K562 (cell line): ENCODE measurements around the gene CSF1R. TPM values are rescaled to one million over a fixed set of nuclear protein-coding genes. Genes with fewer than 3 reads are reported as not detected.

ENCODE experiments used
- ATAC-seq: fragments of 200-7000 bp; cut with Tn5 transposase; 3 replicates; pipeline ENCODE4 v1.9.1; 2020; ENCODE audit warnings: moderate library complexity
- BruUV-seq: library from RNA; stranded (reverse); fragments of 400-500 nt; replicated peaks from 2 replicates; lab custom pipeline; 2021; lab: Mats Ljungman, UMichigan
- CTCF ChIA-PET: fragments of 300-600 bp; formaldehyde crosslinking; extraction: SDS; loops from one replicate; lab custom pipeline; 2021; ENCODE audit warnings: low intra/inter-chr PET ratio; lab: Yijun Ruan, JAX
- POLR2A ChIA-PET: fragments of 300-600, 350-650 bp; sonication (Branson Sonifier 250); formaldehyde crosslinking; extraction: SDS; loops from one replicate; lab custom pipeline; 2021; ENCODE audit warnings: antibody characterized with exemption, inconsistent platforms; lab: Yijun Ruan, JAX
- DNase-seq, 4 experiments: peaks; one replicate each; pipeline versions ENCODE4 v3.0.0 to v3.0.0-alpha.2; 2011 to 2018; ENCODE audit warnings: low spot score in 3 of 4, mixed read lengths in 3 of 4; ENCODE audit errors: extremely low read depth in 1 of 4
- FAIRE-seq: peaks from 2 replicates; lab custom pipeline; 2011; peaks lifted over from hg19 to GRCh38; lab: Jason Lieb, UNC
- H2AFZ ChIP-seq: 2 replicates; pipeline ENCODE4 v1.6.0; 2011; ENCODE audit warnings: low read depth, low read length, control low read depth, inconsistent platforms
- H3K27ac ChIP-seq: fragments of 200-600 bp; 3 replicates; pipeline ENCODE4 v1.8.0; 2011; ENCODE audit warnings: low read depth, mild to moderate bottlenecking, control low read depth, inconsistent platforms, low read length, moderate library complexity, mixed read lengths; ENCODE audit errors: extremely low read depth
- H3K27me3 ChIP-seq, 2 experiments: fragments of 300-600 bp in 1 of 2; 2 replicates in 1 of 2; 3 replicates in 1 of 2; pipeline versions ENCODE4 v1.6.0 to v1.8.0; 2011; ENCODE audit warnings: inconsistent platforms in 2 of 2, low read length in 2 of 2, mild to moderate bottlenecking in 1 of 2, mixed read lengths in 1 of 2, moderate library complexity in 1 of 2; ENCODE audit not compliant: control insufficient read depth in 2 of 2, insufficient read depth in 2 of 2
- H3K36me3 ChIP-seq: fragments of 300-600 bp; 3 replicates; pipeline ENCODE4 v1.8.0; 2011; ENCODE audit warnings: mild to moderate bottlenecking, low read length, inconsistent platforms; ENCODE audit not compliant: control insufficient read depth, insufficient read depth
- H3K4me1 ChIP-seq, 2 experiments: fragments of 200-600 bp in 1 of 2; replicated peaks in 1 of 2; 2 replicates in 1 of 2; 3 replicates in 1 of 2; pipeline versions ENCODE4 v1.5.1 to v1.8.0; 2011; ENCODE audit warnings: inconsistent platforms in 2 of 2, low read length in 2 of 2, mild to moderate bottlenecking in 1 of 2, mixed read lengths in 1 of 2, moderate library complexity in 1 of 2; ENCODE audit not compliant: control insufficient read depth in 2 of 2, insufficient read depth in 2 of 2
- H3K4me2 ChIP-seq: 2 replicates; pipeline ENCODE4 v1.6.1; 2011; ENCODE audit warnings: low read length, control low read depth, inconsistent platforms, mixed read lengths; ENCODE audit not compliant: insufficient read depth
- H3K4me3 ChIP-seq: fragments of 200-600 bp; sonication (generic), shearing (Covaris generic); 2 replicates; pipeline ENCODE4 v1.5.1; 2016; ENCODE audit warnings: control low read depth, inconsistent platforms
- H3K79me2 ChIP-seq: fragments of 200-600 bp; 3 replicates; pipeline ENCODE4 v1.8.0; 2011; ENCODE audit warnings: low read length, inconsistent platforms; ENCODE audit not compliant: control insufficient read depth, insufficient read depth
- H3K9ac ChIP-seq, 2 experiments: 2 replicates each; pipeline versions ENCODE4 v1.6.0 to v1.6.1; 2011; ENCODE audit warnings: low read depth in 2 of 2, low read length in 2 of 2, control low read depth in 1 of 2, inconsistent platforms in 1 of 2, mild to moderate bottlenecking in 1 of 2, mixed read lengths in 1 of 2; ENCODE audit not compliant: insufficient read depth in 1 of 2
- H3K9me1 ChIP-seq: one replicate; pipeline ENCODE4 v1.6.0; 2011; ENCODE audit warnings: inconsistent platforms, mild to moderate bottlenecking, low read length, moderate library complexity; ENCODE audit not compliant: control insufficient read depth, insufficient read depth
- H3K9me3 ChIP-seq: replicated peaks from 2 replicates; pipeline ENCODE4 v1.5.1; 2011; ENCODE audit warnings: low read depth, low read length, inconsistent platforms; ENCODE audit not compliant: control insufficient read depth, insufficient read depth
- H4K20me1 ChIP-seq: replicated peaks from 2 replicates; pipeline ENCODE4 v1.6.1; 2011; ENCODE audit warnings: low read length, inconsistent platforms, mixed read lengths; ENCODE audit not compliant: control insufficient read depth, insufficient read depth
- BACH1 ChIP-seq: fragments of 200-800 bp; sonication (Bioruptor generic); IDR thresholded peaks from 2 replicates; pipeline ENCODE4 v1.6.1; 2016; ENCODE audit warnings: missing genetic modification characterization, missing compliant biosample characterization
- GATAD2A ChIP-seq: fragments of 450-650 bp; IDR thresholded peaks from 2 replicates; pipeline ENCODE4 v1.6.1; 2017
- MEF2D ChIP-seq: conservative IDR thresholded peaks from 2 replicates; pipeline ENCODE4 v1.6.1; 2016; ENCODE audit warnings: low read depth, missing genetic modification characterization, missing compliant biosample characterization
- MTF1 ChIP-seq: fragments of 250-450 bp; sonication (Bioruptor Pico); IDR thresholded peaks from 2 replicates; pipeline ENCODE4 v1.9.0; 2021; ENCODE audit warnings: moderate library complexity, mild to moderate bottlenecking, inconsistent platforms, borderline replicate concordance
- PCBP2 ChIP-seq: fragments of 200-400 bp; formaldehyde crosslinking; IDR thresholded peaks from 2 replicates; pipeline ENCODE4 v1.6.1; 2018; ENCODE audit warnings: low read length, low read depth, mild to moderate bottlenecking, moderate library complexity; ENCODE audit not compliant: poor library complexity, severe bottlenecking
- POLR2B ChIP-seq: fragments of 450-650 bp; IDR thresholded peaks from 2 replicates; pipeline ENCODE4 v1.6.1; 2018; ENCODE audit warnings: low read depth; ENCODE audit not compliant: partially characterized antibody
- RBM25 ChIP-seq: fragments of 200-400 bp; formaldehyde crosslinking; IDR thresholded peaks from 2 replicates; pipeline ENCODE4 v1.6.1; 2018; ENCODE audit warnings: low read length, low read depth, moderate library complexity; ENCODE audit not compliant: severe bottlenecking
- TAF7 ChIP-seq: fragments of 450-650 bp; IDR thresholded peaks from 2 replicates; pipeline ENCODE4 v1.6.1; 2016; ENCODE audit warnings: missing genetic modification characterization, missing compliant biosample characterization
- ZNF165 ChIP-seq: fragments of 250-450 bp; sonication (Bioruptor Pico); IDR thresholded peaks from 2 replicates; pipeline ENCODE4 v1.4.0; 2020; ENCODE audit warnings: borderline replicate concordance
- WGBS: fragments of 100-300 bp; shearing (Covaris generic); methylation state at CpG from one replicate; pipeline ENCODE4 v1.1.6; 2016; ENCODE audit warnings: low coverage, mixed read lengths; ENCODE audit not compliant: insufficient coverage; ENCODE audit errors: missing lambda C conversion rate; 5-methylcytosine and 5-hydroxymethylcytosine counted together
- in situ Hi-C: fragments of 300-500 bp; cut with MboI; formaldehyde crosslinking; loops from 4 replicates; pipeline ENCODE4 v1.15.0; 2018; ENCODE audit warnings: inconsistent platforms, mixed read lengths
- intact Hi-C: fragments of 100-400 bp; cut with micrococcal nuclease; formaldehyde crosslinking; loops from 2 replicates; pipeline ENCODE4 v1.14.2; 2022
- polyA plus RNA-seq, 8 experiments: library from polyadenylated mRNA; depleted of rRNA in 4 of 8; stranded (reverse) in 5 of 8; unstranded in 3 of 8; fragments of >200 nt; fragmentation: Nextera tagmentation in 2 of 8; fragmentation: Illumina TruSeq in 1 of 8; extraction: Ambion mirVana in 2 of 8; extraction: Trizol in 1 of 8; gene quantifications; 2 replicates each; pipeline versions ENCODE4 v1.2.1 to v1.2.3, GENCODE V29; 2011 to 2014; ENCODE audit warnings: inconsistent platforms in 1 of 8, missing spikeins in 1 of 8
- total RNA-seq, 7 experiments: library from RNA; depleted of rRNA in 6 of 7; stranded (reverse); fragments of >200 nt in 6 of 7; fragmentation: Illumina TruSeq in 2 of 7; extraction: Trizol in 2 of 7; gene quantifications; 2 replicates each; pipeline versions ENCODE4 v1.2.1 to v1.2.3, GENCODE V29; 2011 to 2021; ENCODE audit warnings: low replicate concordance in 1 of 7
- TF ChIP-seq, protein P1 (sequence below): fragments of 250-450 bp; sonication (Bioruptor Pico); IDR thresholded peaks from 2 replicates; pipeline ENCODE4 v1.9.0; 2021; ENCODE audit warnings: mild to moderate bottlenecking, inconsistent platforms

CSF1R gene
- total and polyA plus RNA-seq, 9 of the 15 experiments (the other 6 are each of a cell fraction or from before 2014, with no cell fraction given), result 0.03 to 0.64 (median 0.20) TPM; not detected in 6

DNA sequence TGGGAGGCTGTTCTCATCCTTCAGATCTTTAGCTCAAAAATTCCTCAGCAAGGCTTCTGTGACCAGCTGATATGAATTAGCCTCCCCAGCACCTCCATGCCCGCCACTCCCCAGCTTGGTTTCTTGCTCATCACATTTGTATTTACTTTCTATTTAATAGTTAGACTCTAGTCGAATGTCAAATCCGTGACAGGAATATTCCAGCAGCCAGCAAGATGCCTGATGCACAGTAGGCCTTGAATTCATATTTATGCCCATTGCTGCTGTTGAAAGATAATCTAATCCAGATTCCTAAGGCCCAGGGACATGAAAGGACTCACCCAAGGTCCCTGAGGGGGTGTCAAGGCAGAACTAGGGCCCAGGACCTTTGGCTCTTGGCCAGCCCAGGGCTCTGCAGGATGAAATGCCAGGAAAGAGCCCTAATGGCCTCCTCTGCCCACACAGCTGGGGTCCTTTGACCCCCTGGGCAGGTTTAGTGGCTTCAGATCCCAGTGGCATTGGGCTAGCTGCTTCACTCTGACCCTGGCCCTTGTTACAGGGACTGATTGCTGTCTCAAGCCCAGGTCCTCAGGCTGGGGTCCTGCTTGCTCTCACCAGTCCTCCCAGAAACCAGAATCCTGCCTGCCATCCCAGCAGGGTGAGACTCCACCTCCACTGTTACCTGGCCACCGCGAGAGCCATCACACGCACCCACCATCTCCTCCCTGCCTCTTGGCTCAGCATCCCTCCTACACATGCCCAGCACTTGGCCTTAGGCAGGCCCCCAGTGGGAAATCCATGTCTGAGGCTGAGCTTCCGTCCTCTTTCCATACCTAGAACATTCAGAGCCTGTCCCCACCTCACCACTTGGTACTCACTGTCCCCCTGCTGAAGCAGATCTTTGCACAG lies 7.3 kb downstream of the CSF1R start (continued):
- TF ChIP-seq, protein P1, sequence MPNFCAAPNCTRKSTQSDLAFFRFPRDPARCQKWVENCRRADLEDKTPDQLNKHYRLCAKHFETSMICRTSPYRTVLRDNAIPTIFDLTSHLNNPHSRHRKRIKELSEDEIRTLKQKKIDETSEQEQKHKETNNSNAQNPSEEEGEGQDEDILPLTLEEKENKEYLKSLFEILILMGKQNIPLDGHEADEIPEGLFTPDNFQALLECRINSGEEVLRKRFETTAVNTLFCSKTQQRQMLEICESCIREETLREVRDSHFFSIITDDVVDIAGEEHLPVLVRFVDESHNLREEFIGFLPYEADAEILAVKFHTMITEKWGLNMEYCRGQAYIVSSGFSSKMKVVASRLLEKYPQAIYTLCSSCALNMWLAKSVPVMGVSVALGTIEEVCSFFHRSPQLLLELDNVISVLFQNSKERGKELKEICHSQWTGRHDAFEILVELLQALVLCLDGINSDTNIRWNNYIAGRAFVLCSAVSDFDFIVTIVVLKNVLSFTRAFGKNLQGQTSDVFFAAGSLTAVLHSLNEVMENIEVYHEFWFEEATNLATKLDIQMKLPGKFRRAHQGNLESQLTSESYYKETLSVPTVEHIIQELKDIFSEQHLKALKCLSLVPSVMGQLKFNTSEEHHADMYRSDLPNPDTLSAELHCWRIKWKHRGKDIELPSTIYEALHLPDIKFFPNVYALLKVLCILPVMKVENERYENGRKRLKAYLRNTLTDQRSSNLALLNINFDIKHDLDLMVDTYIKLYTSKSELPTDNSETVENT (CRISPR knock-in tag), result no peak
- TF ChIP-seq ZNF165 (CRISPR knock-in tag), result no peak
- no peak for TF ChIP-seq GATAD2A
- TF ChIP-seq, all 486 proteins: peak for 0

DNA sequence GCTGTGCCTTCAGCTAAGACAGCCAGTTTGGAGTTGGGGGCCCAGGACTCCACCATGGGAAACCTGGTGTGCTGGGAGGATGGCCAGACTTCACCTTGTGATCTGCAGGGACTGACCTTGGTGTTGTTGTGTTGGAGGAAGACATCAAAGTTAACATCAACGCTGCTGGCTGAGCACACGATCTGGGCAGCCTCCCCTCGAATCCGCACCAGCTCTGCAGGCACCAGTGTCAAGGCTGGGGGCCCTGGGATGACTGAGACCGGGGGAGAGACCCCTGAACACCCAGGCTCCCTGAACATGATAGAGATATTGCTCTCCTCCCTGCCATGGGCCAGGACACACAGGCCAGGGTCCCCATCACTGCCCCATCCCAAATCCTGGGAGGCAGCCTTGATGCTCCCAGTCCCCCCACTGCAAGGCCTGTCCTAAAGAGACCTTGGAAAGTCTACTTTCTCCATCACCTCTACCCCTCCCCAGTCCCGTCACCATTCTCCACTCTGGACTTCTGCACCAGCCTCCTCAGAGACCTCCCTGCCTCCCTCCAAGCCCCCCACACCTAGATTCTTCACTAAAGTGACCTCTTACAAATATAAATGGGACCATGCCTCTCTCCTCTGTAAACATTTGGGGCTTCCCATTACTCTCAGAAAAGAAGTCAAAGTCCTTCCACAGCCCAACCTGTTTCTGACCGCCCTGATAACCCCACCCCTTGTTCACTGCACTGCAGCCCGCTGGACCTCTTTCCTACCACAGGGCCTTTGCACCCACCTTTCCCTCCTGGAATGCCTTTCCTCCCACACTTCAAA lies 8.2 kb downstream of the CSF1R start:
- DNase-seq, result no peak
- no peaks in the 10 kb centered on the region for H3K9me1 ChIP-seq
- no peak overlapping the region for H3K4me3 ChIP-seq
- TF ChIP-seq RBM25 (peak; percentile 63), PCBP2 (no peak), MEF2D (tag) (no peak), MTF1 (no peak), POLR2B (no peak), TAF7 (tag) (no peak), BACH1 (no peak)
- H3K9ac ChIP-seq, result 0 out of 4 replicates have a peak overlapping the region, but pooled peaks of 1 of the 2 experiments have one; percentile 19
- no peaks in the 10 kb centered on the region for H3K79me2 ChIP-seq
- H3K4me2 ChIP-seq, result no peak overlapping the region
- peaks cover 38 to 93% of the 10 kb centered on the region in 2 experiments for H3K27me3 ChIP-seq
- H2AFZ ChIP-seq, result no peak overlapping the region
- no peak for FAIRE-seq
- H3K4me1 ChIP-seq, result peaks cover 0 to 7% of the 10 kb centered on the region in 2 experiments; a peak in 2 of 5 replicates
- intact Hi-C loops (loop anchor here (10.0 kb wide), 1 partner anchor 47 kb away; no protein-coding TSS in a partner anchor), in situ Hi-C loops (no loop called here)
- CTCF ChIA-PET, result no interaction called here
- H3K27ac ChIP-seq, result no peak overlapping the region
- no peak for ATAC-seq
- H4K20me1 ChIP-seq, result peaks cover 12% of the 10 kb centered on the region; the same call in 1 of the 2 replicates
- H3K9me3 ChIP-seq, result no peaks in the 10 kb centered on the region
- no TSS peak for BruUV-seq
- WGBS, result 12% methylated on average over 8 of the region's 8 CpGs
- no peaks in the 10 kb centered on the region for H3K36me3 ChIP-seq
- POLR2A ChIA-PET, result interaction anchor here (0.6 to 0.9 kb wide), 3 partner anchors 10 to 726 kb away, joined by 3 to 4 read pairs (median 3); no protein-coding TSS in a partner anchor
